Measurements from ENCODE around the gene NEU4. TPM values are rescaled to one million over a fixed set of nuclear protein-coding genes. Genes with fewer than 3 reads are reported as not detected.
"Not testable (repeated sequence)": the region's sequence is repeated elsewhere in the genome, so short reads cannot be mapped to it uniquely, and the experiment has no call there.

Gene NEU4
- total RNA-seq, 1 experiment from 2014 or later: not detected

GRCh38 chr2:241774419-241775222, 34.4 kb upstream of the NEU4 start:
- in situ Hi-C loops (cut with HindIII; ENCODE audit: low sequenced_read_pairs): no loop called here
- no peak for DNase-seq (ENCODE audit: low spot score)

- in situ Hi-C loops (cut with HindIII; ENCODE audit: low sequenced_read_pairs): no loop called here
- no peak for DNase-seq (ENCODE audit: low spot score)
Measured at GRCh38 chr2:241775223-241776177, 33.5 kb upstream of the NEU4 start.

- DNase-seq (ENCODE audit: low spot score): no peak
- in situ Hi-C loops (cut with HindIII; ENCODE audit: low sequenced_read_pairs): no loop called here
Measured at GRCh38 chr2:241776336-241777169, 32.4 kb upstream of the NEU4 start, which contains the start of gene GAL3ST2. TSS of gene GAL3ST2 (plus strand) at chr2:241776822. CDS start at chr2:241776956, 134 bp downstream.

- in situ Hi-C loops (cut with HindIII; ENCODE audit: low sequenced_read_pairs): no loop called here
Measured at GRCh38 chr2:241777170-241777685, 31.8 kb upstream of the NEU4 start.

GRCh38 chr2:241777686-241778627, 31.0 kb upstream of the NEU4 start:
- DNase-seq (ENCODE audit: low spot score): no peak
- in situ Hi-C loops (cut with HindIII; ENCODE audit: low sequenced_read_pairs): no loop called here

More at GRCh38 chr2:241777170-241777685, 31.8 kb upstream of the NEU4 start:
- DNase-seq (ENCODE audit: low spot score): no peak

GRCh38 chr2:241780939-241781569, 27.9 kb upstream of the NEU4 start:
- in situ Hi-C loops (cut with HindIII; ENCODE audit: low sequenced_read_pairs): no loop called here
- DNase-seq (ENCODE audit: low spot score): no peak

- DNase-seq (ENCODE audit: low spot score); in situ Hi-C loops (cut with HindIII; ENCODE audit: low sequenced_read_pairs): not testable (repeated sequence)
Measured at GRCh38 chr2:241782053-241782452, 26.9 kb upstream of the NEU4 start.

GRCh38 chr2:241788135-241788534, 20.9 kb upstream of the NEU4 start:
- in situ Hi-C loops (cut with HindIII; ENCODE audit: low sequenced_read_pairs): no loop called here
- DNase-seq (ENCODE audit: low spot score): no peak

GRCh38 chr2:241788572-241788971, 20.4 kb upstream of the NEU4 start:
- DNase-seq (ENCODE audit: low spot score): no peak
- in situ Hi-C loops (cut with HindIII; ENCODE audit: low sequenced_read_pairs): no loop called here

- in situ Hi-C loops (cut with HindIII; ENCODE audit: low sequenced_read_pairs); DNase-seq (ENCODE audit: low spot score): not testable (repeated sequence)
Measured at GRCh38 chr2:241791385-241791784, 17.6 kb upstream of the NEU4 start.

GRCh38 chr2:241793385-241793784, 15.6 kb upstream of the NEU4 start:
- DNase-seq (ENCODE audit: low spot score): no peak
- in situ Hi-C loops (cut with HindIII; ENCODE audit: low sequenced_read_pairs): no loop called here

- no peak for DNase-seq (ENCODE audit: low spot score)
- in situ Hi-C loops (cut with HindIII; ENCODE audit: low sequenced_read_pairs): no loop called here
Measured at GRCh38 chr2:241794250-241794823, 14.7 kb upstream of the NEU4 start.

GRCh38 chr2:241795021-241795999, 13.7 kb upstream of the NEU4 start:
- in situ Hi-C loops (cut with HindIII; ENCODE audit: low sequenced_read_pairs): no loop called here
- no peak for DNase-seq (ENCODE audit: low spot score)

GRCh38 chr2:241796209-241796608, 12.8 kb upstream of the NEU4 start:
- no peak for DNase-seq (ENCODE audit: low spot score)
- in situ Hi-C loops (cut with HindIII; ENCODE audit: low sequenced_read_pairs): no loop called here

GRCh38 chr2:241796610-241797138, 12.3 kb upstream of the NEU4 start:
- no peak for DNase-seq (ENCODE audit: low spot score)
- in situ Hi-C loops (cut with HindIII; ENCODE audit: low sequenced_read_pairs): no loop called here
